ENCODE data around the gene DAPK1.

Gene DAPK1

DNA sequence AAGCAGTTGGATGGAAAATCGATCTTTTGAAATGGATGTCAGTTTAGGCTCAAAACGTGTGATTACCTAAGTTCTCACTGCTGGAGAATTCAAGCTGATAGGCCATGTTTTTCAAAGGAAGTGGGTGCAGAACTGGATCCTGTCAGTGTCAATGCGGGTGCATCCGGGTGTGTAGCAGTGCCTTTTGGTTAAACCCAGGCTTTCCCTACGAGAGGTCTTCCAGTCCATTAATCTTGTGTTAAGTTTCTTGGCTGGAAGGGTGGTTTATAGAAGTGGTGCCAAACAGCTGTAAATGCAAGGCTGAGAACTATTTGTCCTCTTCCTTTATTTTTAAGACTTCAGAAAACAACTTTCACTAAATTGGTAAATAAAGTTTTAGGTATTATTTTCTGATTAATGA, 71.9 kb downstream of the DAPK1 start:
- Mint-ChIP-seq H3K4me1 (ENCODE audit: low read depth) (no peaks in the 10 kb centered on the region), H3K27ac (no peak overlapping the region), H3K36me3 (ENCODE audit: low read depth) (no peaks in the 10 kb centered on the region), H3K27me3 (ENCODE audit: low read depth) (no peaks in the 10 kb centered on the region), H3K9me3 (no peaks in the 10 kb centered on the region), H3K4me3 (no peak overlapping the region)

DNA sequence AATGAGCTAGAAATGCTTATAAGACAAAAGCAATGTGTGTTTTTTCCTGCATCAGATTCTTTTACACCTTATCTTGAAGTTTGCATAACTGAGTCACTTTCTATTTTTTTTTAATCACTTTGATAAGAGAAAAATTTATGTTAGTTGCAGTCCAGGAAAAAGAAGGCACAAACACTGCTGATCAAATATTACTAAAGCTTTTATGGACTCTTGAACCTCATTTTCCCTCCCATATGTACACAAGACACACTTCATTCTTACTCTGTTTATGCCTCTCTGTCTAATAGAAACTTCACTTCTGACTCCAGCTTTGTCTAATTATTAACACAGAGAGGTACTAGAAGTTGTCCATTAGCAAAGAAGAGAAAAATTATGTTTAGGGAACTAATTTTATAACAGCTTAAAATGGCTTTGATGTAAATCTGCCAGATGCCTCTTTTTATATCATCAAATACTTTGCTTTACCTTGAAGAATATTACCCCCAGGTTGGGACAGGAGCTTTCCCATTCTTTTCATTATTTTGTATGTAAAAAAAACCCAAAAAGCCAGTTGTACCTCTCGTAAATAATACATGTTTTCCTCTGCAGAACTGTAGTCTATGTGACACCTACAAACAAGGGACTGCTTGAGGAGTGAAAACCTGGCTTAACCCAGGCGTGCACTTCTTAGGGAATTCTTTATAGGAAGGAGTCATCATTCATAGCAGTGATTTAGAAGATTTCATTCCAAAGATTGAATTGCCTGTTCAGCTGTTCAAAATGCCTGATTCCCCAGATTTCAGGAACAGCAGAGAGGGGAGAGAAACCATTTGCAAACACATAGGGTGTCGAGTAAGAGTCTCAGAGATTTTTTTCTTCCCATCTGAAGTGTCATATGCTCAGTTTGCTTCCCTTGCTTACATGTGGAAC, 72.6 kb downstream of the DAPK1 start:
- H3K36me3 Mint-ChIP-seq (ENCODE audit: low read depth), result no peaks in the 10 kb centered on the region
- no peaks in the 10 kb centered on the region for H3K9me3 Mint-ChIP-seq
- no peaks in the 10 kb centered on the region for H3K27me3 Mint-ChIP-seq (ENCODE audit: low read depth)
- no peak overlapping the region for H3K27ac Mint-ChIP-seq
- H3K4me1 Mint-ChIP-seq (ENCODE audit: low read depth), result no peaks in the 10 kb centered on the region
- no peak overlapping the region for H3K4me3 Mint-ChIP-seq

DNA sequence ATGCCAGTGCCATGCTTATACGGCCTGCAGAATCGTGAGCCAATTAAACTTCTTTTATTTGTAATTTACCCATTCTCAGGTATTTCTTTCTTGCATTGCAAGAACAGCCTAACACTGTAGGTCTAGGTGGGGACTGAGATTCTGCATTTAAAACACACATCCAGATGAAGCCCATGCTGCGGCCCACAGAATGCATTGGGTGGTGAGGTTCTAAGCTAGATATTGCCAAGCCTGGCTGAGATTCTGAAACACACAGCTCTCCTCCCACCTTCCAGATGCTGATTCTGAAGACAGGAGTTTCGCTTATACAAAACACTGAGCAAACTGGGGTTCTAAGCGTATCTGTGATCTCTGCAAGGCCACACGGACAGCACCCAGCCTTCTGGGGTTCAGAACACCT, 75.1 kb downstream of the DAPK1 start:
- Mint-ChIP-seq H3K36me3 (ENCODE audit: low read depth) (no peaks in the 10 kb centered on the region), H3K27me3 (ENCODE audit: low read depth) (no peaks in the 10 kb centered on the region), H3K9me3 (no peaks in the 10 kb centered on the region), H3K4me3 (no peak overlapping the region), H3K27ac (no peak overlapping the region), H3K4me1 (ENCODE audit: low read depth) (no peaks in the 10 kb centered on the region)

DNA sequence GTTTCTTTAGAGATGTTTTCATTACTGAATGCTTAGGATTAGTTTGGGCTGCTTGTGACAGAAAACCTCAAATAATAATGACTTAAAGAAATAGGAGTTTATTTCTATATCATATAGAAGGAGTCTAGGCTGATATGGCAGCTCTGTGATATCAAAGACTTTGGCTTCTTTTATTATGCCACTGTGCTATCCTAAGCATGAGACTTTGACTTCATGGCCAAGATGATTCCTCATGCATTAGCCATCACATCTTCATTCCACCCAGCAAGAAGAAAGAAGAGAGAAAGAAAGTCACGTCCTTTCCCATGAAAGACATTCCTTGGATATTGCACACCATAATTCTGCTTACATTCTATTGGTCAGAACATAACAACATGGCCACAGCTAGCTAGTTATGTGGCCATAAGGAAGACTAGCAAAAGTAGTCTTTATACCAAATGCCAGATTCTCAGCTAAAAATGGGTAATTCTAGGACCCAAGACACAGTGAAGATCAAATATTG, 76.2 kb downstream of the DAPK1 start:
- Mint-ChIP-seq H3K36me3 (ENCODE audit: low read depth) (no peaks in the 10 kb centered on the region), H3K9me3 (no peaks in the 10 kb centered on the region), H3K4me1 (ENCODE audit: low read depth) (no peaks in the 10 kb centered on the region), H3K27ac (no peak overlapping the region), H3K4me3 (no peak overlapping the region), H3K27me3 (ENCODE audit: low read depth) (no peaks in the 10 kb centered on the region)

DNA sequence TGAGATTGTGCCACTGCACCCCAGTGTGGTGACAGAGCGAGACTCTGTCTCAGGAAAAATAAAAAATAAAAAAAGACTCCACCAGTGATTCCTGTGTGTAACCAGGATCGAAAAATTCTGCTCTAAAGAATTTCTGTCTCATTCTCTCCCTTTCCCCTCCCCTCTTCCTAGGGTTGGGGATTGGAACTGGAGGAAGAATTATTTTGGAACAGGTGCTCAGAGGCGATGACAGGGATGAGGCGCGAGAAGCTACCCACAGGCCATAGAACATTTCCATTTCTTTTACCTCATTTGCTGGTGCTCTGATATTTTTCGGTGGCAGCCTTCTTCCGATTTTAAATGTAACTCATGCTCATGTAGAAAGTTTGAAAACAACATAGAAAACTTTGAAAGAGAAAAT, 80.1 kb downstream of the DAPK1 start:
- Mint-ChIP-seq H3K4me1 (ENCODE audit: low read depth) (no peaks in the 10 kb centered on the region), H3K36me3 (ENCODE audit: low read depth) (no peaks in the 10 kb centered on the region), H3K27me3 (ENCODE audit: low read depth) (no peaks in the 10 kb centered on the region), H3K9me3 (no peaks in the 10 kb centered on the region), H3K27ac (no peak overlapping the region), H3K4me3 (no peak overlapping the region)

DNA sequence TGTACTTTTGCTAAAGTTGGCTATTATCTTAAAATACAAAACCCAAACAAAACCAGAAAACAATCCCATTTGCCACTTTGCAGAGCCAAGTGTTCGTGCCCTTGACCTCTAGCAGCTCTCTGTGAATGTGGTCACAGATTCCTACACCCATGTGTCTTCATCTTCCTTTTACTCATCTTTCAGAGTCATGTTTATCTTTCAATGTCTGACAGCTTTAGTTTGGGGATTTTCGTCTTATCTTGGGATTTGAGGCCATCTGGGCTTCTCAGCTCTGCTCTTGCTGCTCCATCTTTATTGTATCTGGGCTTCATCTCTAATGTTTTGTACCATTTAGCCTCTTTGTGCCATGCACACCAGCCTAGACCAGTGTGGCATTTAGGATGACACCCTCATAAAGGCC, 81.0 kb downstream of the DAPK1 start:
- Mint-ChIP-seq H3K4me3 (no peak overlapping the region), H3K36me3 (ENCODE audit: low read depth) (no peaks in the 10 kb centered on the region), H3K27ac (no peak overlapping the region), H3K4me1 (ENCODE audit: low read depth) (no peaks in the 10 kb centered on the region), H3K9me3 (no peaks in the 10 kb centered on the region), H3K27me3 (ENCODE audit: low read depth) (no peaks in the 10 kb centered on the region)

DNA sequence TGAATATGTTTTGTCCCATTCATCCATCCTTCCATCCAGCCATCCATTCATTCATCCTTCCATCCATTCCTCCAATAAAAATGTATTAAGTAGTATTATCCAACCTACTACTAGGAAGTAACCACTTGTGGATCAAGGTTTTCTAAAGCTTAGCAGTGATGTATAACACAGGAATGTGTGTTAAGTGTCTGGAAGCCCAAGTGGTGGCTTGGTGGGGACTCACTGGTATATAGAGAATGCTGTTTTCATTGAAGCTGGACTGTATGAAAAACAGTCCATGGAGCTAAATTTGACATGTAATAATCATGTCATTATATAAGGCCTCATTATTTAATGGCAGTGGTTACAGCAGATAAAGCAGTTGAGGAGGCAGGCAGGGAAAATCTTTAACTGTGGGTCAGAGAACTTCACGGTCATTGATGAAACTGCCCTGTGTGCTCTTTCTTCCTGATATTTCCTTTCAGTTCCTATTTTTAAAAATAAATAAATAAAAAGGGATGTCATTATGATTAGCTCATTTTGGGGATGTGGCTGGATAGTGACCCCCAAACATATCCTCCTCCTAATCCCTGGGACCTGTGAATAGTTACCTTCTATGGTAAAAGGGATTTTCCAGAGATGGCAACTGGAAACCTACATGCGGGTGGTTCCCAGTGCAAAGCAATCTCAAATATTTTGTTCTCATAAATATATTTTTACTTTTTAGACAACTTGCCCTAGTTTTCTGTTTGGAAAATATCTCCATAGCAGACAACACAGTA, 82.3 kb downstream of the DAPK1 start:
- H3K27me3 Mint-ChIP-seq (ENCODE audit: low read depth), result no peaks in the 10 kb centered on the region
- H3K27ac Mint-ChIP-seq, result no peak overlapping the region
- H3K4me3 Mint-ChIP-seq, result no peak overlapping the region
- H3K36me3 Mint-ChIP-seq (ENCODE audit: low read depth), result no peaks in the 10 kb centered on the region
- no peaks in the 10 kb centered on the region for H3K9me3 Mint-ChIP-seq
- no peaks in the 10 kb centered on the region for H3K4me1 Mint-ChIP-seq (ENCODE audit: low read depth)

DNA sequence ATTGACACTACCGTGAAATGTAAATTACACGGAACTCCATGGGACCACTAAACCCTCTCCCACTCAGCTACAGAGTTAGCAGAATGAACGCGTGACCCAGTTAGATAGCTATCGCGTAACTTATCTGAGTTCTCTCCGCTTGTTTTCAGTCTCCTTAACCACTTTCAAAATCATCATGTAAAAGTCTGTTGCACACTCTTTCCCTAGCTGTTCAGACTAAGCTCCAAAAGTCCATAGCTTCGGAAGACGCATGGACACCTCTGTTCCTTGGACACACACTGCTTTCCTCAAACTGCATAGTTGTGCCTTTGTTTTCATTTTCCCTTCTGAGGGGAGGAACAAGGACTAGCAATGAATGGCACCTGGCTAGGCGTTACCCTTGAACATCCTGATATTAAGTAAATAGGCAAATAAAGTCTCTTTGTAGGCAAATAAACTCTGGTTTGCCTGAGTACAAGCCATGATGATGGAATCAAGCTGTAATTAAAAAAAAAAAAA, 83.3 kb downstream of the DAPK1 start:
- Mint-ChIP-seq H3K9me3 (no peaks in the 10 kb centered on the region), H3K27ac (no peak overlapping the region), H3K4me1 (ENCODE audit: low read depth) (no peaks in the 10 kb centered on the region), H3K36me3 (ENCODE audit: low read depth) (no peaks in the 10 kb centered on the region), H3K4me3 (no peak overlapping the region), H3K27me3 (ENCODE audit: low read depth) (no peaks in the 10 kb centered on the region)

DNA sequence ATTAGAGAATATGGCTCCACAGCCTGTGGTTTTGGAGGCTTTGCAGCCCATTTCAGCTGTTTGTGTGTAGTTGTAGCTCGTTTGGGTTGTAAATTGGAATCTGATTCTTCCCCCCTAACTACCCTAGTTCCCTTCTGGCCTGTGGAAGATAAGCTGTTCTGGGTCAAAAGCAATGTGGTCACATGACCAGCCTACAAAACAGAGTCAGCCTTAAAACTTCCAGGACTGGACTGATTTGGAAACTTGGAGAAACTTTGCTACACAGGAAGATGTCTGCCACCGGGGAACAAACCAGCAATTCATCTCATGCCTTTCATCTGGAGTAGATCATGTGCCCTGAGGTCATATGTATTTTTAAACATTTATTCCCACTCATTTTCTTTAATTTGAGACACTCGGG, 83.8 kb downstream of the DAPK1 start:
- Mint-ChIP-seq H3K36me3 (ENCODE audit: low read depth) (no peaks in the 10 kb centered on the region), H3K4me1 (ENCODE audit: low read depth) (no peaks in the 10 kb centered on the region), H3K4me3 (no peak overlapping the region), H3K9me3 (no peaks in the 10 kb centered on the region), H3K27me3 (ENCODE audit: low read depth) (no peaks in the 10 kb centered on the region), H3K27ac (no peak overlapping the region)

DNA sequence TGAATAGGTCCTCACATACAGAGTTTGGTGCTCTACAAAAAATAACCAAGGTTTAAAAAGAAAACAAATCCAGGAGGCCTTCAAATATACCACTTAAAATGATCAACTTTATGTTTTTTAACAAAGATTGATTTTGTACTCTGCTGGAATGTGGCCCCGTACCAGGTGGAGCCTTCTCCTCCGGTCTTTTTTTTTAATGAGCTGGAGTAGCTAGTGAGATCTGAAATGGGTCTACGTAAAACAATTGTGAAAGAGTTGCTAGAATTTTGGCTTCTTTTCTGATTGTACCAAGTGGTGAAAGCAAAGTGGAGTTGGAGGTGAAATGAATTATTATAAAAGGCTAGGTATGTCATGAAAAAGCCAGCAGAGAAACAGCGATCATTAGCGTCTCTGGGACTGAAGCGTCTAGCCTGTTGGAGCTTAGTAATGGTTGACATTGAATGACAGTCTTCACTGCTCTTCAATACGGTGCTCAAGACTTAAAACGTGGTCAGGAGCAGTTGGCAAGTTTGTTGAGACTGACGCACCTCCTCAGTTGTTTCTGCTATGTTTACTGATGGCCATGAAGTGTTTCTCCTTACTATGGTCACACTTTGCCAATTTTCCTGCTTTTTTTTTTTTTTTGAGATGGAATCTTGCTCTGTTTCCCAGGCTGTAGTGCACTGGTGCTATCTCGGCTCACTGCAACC, 84.4 kb downstream of the DAPK1 start:
- Mint-ChIP-seq H3K4me1 (ENCODE audit: low read depth) (no peaks in the 10 kb centered on the region), H3K36me3 (ENCODE audit: low read depth) (no peaks in the 10 kb centered on the region), H3K9me3 (no peaks in the 10 kb centered on the region), H3K27me3 (ENCODE audit: low read depth) (no peaks in the 10 kb centered on the region), H3K4me3 (no peak overlapping the region), H3K27ac (no peak overlapping the region)

DNA sequence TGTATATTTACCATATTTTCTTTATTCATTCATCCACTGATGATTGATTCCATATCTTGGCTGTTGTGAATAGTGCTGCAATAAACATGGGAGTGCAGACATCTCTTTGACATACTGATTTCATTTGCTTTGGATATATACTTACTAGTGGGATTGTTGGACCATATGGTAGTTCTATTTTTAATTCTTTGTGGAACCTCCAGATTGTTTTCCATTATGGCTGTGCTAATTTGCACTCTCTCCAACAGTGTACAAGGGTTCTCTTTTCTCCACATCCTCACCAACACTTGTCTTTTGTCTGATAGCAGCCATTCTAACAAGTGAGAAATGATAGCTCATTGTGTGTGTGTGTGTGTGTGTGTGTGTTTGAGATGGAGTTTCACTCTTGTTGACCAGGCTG, 86.7 kb downstream of the DAPK1 start:
- no peaks in the 10 kb centered on the region for H3K4me1 Mint-ChIP-seq (ENCODE audit: low read depth)
- H3K36me3 Mint-ChIP-seq (ENCODE audit: low read depth), result no peaks in the 10 kb centered on the region
- H3K9me3 Mint-ChIP-seq, result no peaks in the 10 kb centered on the region
- H3K4me3 Mint-ChIP-seq, result no peak overlapping the region
- H3K27ac Mint-ChIP-seq, result no peak overlapping the region
- H3K27me3 Mint-ChIP-seq (ENCODE audit: low read depth), result no peaks in the 10 kb centered on the region

DNA sequence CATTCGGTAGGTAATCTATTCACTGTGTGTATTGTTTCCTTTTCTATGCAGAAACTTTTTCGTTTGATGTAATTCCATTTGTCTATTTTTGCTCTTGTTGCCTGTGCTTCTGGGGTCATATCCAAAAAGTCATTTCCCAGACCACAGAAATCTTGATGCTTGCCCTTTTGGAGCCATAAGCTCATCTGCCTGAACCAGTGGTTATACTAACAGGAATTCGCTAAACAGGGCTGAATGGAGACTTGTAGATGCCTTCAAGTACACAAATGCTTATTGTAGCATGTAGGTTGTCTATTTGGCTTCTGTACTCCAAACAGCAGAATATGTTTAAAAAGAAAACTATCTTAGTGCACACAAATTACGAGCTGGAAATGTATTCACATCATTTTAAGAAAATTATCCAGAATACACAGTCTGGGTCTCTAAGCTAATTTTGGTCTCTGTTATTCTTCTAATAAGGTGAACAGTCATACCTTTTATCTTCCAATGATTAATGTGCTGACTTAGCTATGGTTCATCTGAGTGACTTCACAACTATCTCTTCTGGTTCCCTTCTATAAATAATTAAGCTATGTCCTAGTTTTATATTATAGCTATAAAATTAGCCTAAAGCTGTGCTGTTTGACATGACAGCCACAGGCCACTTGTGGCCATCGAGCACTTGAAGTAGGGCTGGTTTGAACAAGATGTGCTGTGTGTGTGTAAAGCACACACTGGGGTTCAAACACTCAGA, 87.6 kb downstream of the DAPK1 start:
- no peak overlapping the region for H3K4me3 Mint-ChIP-seq
- no peak overlapping the region for H3K27ac Mint-ChIP-seq
- H3K4me1 Mint-ChIP-seq (ENCODE audit: low read depth), result no peaks in the 10 kb centered on the region
- no peaks in the 10 kb centered on the region for H3K36me3 Mint-ChIP-seq (ENCODE audit: low read depth)
- H3K9me3 Mint-ChIP-seq, result no peaks in the 10 kb centered on the region
- H3K27me3 Mint-ChIP-seq (ENCODE audit: low read depth), result no peaks in the 10 kb centered on the region

DNA sequence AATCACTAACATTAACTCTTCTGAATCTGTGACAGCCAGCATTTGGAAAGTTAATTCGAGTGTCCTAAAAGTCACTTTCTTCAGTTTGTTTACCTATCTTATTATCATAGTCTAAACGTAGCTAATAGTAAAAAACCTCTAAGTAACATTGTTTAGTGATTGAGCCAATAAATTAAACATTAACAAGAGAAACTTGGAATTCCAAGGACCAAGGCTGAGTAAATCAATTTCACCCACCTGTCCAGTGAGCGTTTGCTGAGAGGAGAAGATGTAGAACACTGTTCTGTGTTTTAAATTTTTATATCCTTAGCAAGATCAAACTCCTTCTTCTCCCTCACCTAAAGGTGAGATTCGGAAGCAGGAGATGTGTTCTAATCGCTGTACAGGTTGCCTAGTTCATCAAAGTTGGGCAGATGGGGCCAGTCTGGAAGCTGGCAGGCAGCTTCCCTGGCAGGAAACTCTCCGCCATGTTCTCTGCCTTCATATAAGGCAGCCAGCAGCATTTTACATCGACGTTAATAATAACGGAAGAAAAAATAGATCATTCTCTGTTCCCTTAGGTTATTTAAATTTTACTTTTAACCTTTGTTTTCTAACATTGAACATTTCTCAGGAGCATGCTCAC, 89.2 kb downstream of the DAPK1 start:
- Mint-ChIP-seq H3K4me3 (no peak overlapping the region), H3K9me3 (no peaks in the 10 kb centered on the region), H3K27me3 (ENCODE audit: low read depth) (no peaks in the 10 kb centered on the region), H3K27ac (no peak overlapping the region), H3K4me1 (ENCODE audit: low read depth) (no peaks in the 10 kb centered on the region), H3K36me3 (ENCODE audit: low read depth) (no peaks in the 10 kb centered on the region)

DNA sequence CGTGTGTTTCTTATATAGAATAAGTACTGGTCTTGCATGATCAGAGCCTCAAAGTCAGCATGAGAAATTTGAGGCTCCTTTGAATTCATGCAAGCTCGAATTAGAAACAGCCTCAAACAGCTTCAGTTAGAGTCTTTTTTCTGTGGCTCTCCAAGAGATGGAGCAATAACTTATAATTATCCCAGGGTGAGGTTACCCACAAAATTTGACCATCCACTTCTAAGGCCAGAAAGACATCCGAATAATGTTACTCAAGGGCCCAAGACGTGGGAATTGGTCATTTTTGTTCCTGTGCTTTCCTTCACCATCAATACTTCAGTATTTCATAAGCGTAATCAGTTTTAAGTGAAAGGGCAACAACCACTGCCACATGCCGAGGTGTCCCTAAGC, 89.7 kb downstream of the DAPK1 start:
- H3K4me1 Mint-ChIP-seq (ENCODE audit: low read depth), result no peaks in the 10 kb centered on the region
- no peaks in the 10 kb centered on the region for H3K9me3 Mint-ChIP-seq
- H3K27ac Mint-ChIP-seq, result no peak overlapping the region
- no peaks in the 10 kb centered on the region for H3K27me3 Mint-ChIP-seq (ENCODE audit: low read depth)
- no peaks in the 10 kb centered on the region for H3K36me3 Mint-ChIP-seq (ENCODE audit: low read depth)
- H3K4me3 Mint-ChIP-seq, result no peak overlapping the region
